HG02938 (cell line): ENCODE data around the gene GPR179.
"Not testable (repeated sequence)": the region's sequence is repeated elsewhere in the genome, so short reads cannot be mapped to it uniquely, and the experiment has no call there.

Source experiments
- ATAC-seq: cut with Tn5 transposase; IDR thresholded peaks from one replicate; pipeline ENCODE4 v1.9.1; 2021; ENCODE audit warnings: mild to moderate bottlenecking, moderate library complexity; ENCODE audit not compliant: unreplicated experiment

The GPR179 gene

GRCh38 chr17:38324141-38324697, 19.5 kb downstream of the GPR179 start:
- no peak for ATAC-seq

GRCh38 chr17:38322897-38323296, 20.9 kb downstream of the GPR179 start:
- ATAC-seq: no peak

- ATAC-seq: no peak
These were observed 21.5 kb downstream of the GPR179 start for GRCh38 chr17:38322156-38322779.

- no peak for ATAC-seq
These were observed 23.3 kb downstream of the GPR179 start for GRCh38 chr17:38320482-38320881.

- no peak for ATAC-seq
These were observed 26.7 kb downstream of the GPR179 start for GRCh38 chr17:38317081-38317480.

GRCh38 chr17:38315497-38315896, 28.3 kb downstream of the GPR179 start:
- no peak for ATAC-seq

- ATAC-seq: peak; percentile 96
These were observed 46.8 kb downstream of the GPR179 start, which contains the start of gene MRPL45 for GRCh38 chr17:38296834-38297517. Gene MRPL45, plus strand, starts transcription at chr17:38297168. Its CDS starts 16 bp downstream, at chr17:38297184.

GRCh38 chr17:38295602-38296365, 48.0 kb downstream of the GPR179 start:
- ATAC-seq: not testable (repeated sequence)

- ATAC-seq: not testable (repeated sequence)
These were observed 54.0 kb downstream of the GPR179 start for GRCh38 chr17:38289760-38290159.

- not testable (repeated sequence) for ATAC-seq
These were observed 55.4 kb downstream of the GPR179 start for GRCh38 chr17:38288217-38288827.

GRCh38 chr17:38286501-38287091, 57.2 kb downstream of the GPR179 start:
- not testable (repeated sequence) for ATAC-seq

- ATAC-seq: not testable (repeated sequence)
These were observed 57.8 kb downstream of the GPR179 start for GRCh38 chr17:38285994-38286393.
